B cell (primary cell): Measurements from ENCODE around the gene TSKS.

Experiments used
- CTCF ChIP-seq: fragments of 200-600 bp; IDR thresholded peaks from one replicate; pipeline ENCODE4 v1.8.0; 2022; ENCODE audit warnings: antibody characterized with exemption, mild to moderate bottlenecking
- EZH2 ChIP-seq: IDR thresholded peaks from 2 replicates; pipeline ENCODE4 v1.6.1; 2012; ENCODE audit warnings: borderline replicate concordance, low read depth, mild to moderate bottlenecking, moderate library complexity, low read length; ENCODE audit not compliant: insufficient read depth, poor library complexity, severe bottlenecking

GRCh38 chr19:49752701-49753100 is 10.4 kb downstream of the TSKS start:
- TF ChIP-seq CTCF (no peak), EZH2 (no peak)
